Thyroid gland (tissue), 4 donors: Measurements from ENCODE around the gene NR2C2AP. TPM values are rescaled to one million over a fixed set of nuclear protein-coding genes. Genes with fewer than 3 reads are reported as not detected.
"Not testable (repeated sequence)": the region's sequence is repeated elsewhere in the genome, so short reads cannot be mapped to it uniquely, and the experiment has no call there.

Experiments used
- DNase-seq, 2 donors: peaks; one replicate each; pipeline ENCODE4 v3.0.0-alpha.2; 2019
- H3K27ac ChIP-seq, 3 donors: fragments of 200-600 bp; sonication (generic); 1 replicate in 2 of 3; 2 replicates in 1 of 3; pipeline ENCODE4 v1.5.1; 2016 to 2019; ENCODE audit warnings: mild to moderate bottlenecking in 1 of 3, moderate library complexity in 1 of 3
- H3K27me3 ChIP-seq: fragments of 200-600 bp; sonication (generic); one replicate; pipeline ENCODE4 v1.5.1; 2019
- H3K36me3 ChIP-seq, 2 donors: fragments of 200-600 bp; sonication (generic); one replicate each; pipeline ENCODE4 v1.5.1; 2016 to 2019
- H3K4me1 ChIP-seq, 2 donors: fragments of 200-600 bp; sonication (generic); one replicate each; pipeline ENCODE4 v1.5.1; 2017 to 2019
- H3K4me3 ChIP-seq, 3 donors: fragments of 200-600 bp; sonication (generic); replicated peaks in 1 of 3; 1 replicate in 2 of 3; 2 replicates in 1 of 3; pipeline ENCODE4 v1.5.1; 2016; ENCODE audit warnings: mild to moderate bottlenecking in 1 of 3
- H3K9me3 ChIP-seq: fragments of 200-600 bp; sonication (generic); one replicate; pipeline ENCODE4 v1.5.1; 2017
- POLR2A ChIP-seq, 2 donors: fragments of 450-650 bp; IDR thresholded peaks; one replicate each; pipeline ENCODE4 v1.6.1; 2017; ENCODE audit warnings: antibody characterized with exemption in 2 of 2, mild to moderate bottlenecking in 2 of 2, moderate library complexity in 1 of 2
- WGBS, 2 donors: methylation state at CpG; one replicate each; pipeline ENCODE4 v1.1.5; 2017; 5-methylcytosine and 5-hydroxymethylcytosine counted together
- intact Hi-C: fragments of 100-400 bp; cut with DNase I; formaldehyde crosslinking; loops from one replicate; pipeline ENCODE4 v1.15.1; 2023
- total RNA-seq, 4 donors: library from RNA; depleted of rRNA; stranded (reverse); fragments of >200 nt; gene quantifications; one replicate each; pipeline ENCODE4 v1.2.3, GENCODE V29; 2016
- TF ChIP-seq, protein P1 (sequence below), 6 experiments: fragments of 200-600 bp in 3 of 6; fragments of 450-650 bp in 3 of 6; sonication (generic) in 3 of 6; IDR thresholded peaks; one replicate each; pipeline ENCODE4 v1.5.1; 2016 to 2019; ENCODE audit warnings: antibody characterized with exemption in 6 of 6, mild to moderate bottlenecking in 2 of 6, inconsistent platforms in 1 of 6, moderate library complexity in 1 of 6

Gene NR2C2AP
- total RNA-seq, 4 donors from 2014 or later, result 6.6 to 16.8 (median 7.6) TPM

DNA sequence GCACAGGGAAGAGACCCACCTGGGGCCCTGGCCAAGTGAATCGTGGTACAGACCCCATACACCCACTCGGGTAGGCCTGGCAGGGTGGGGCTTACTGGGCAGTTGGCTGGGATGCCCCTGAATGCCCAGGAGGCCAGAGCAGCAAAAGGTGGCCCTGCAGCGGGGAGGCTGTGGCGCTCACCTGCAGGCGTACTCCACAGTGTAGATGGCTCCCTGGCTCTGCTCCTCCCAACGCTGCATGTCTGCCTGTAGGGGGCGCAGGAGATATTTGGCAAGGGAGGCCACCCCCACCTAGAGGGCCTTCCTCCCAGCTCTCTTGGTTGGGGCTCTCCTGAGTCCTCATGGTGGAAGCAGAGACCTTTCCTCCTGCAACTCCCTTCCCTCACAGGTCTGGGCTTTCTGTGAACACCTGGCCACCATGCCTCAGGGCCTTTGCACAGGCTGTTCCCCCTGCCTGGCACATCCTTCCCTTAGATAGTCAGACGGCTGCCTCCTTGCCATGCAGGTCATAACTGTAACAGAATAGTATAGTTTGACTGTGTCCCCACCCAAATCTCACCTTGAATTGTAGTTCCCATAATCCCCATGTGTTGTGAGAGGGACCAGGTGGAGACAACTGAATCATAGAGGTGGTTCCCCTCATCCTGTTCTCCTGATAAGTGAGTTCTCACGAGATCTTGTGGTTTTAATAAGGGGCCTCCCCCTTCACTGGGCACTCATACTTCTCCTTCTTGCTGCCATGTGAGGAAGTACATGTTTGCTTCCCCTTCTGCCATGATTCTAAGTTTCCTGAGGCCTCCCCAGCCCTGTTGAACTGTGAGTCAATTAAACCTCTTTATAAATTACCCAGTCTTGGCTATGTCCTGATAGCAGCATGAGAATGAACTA, 17.1 kb downstream of the NR2C2AP start:
- WGBS, 2 donors, result 55 to 79% methylated on average over 2 to 4 of the region's 9 CpGs
- DNase-seq, result peak; percentile 26 to 39
- peaks cover 11 to 12% of the 10 kb centered on the region in 2 donors for H3K36me3 ChIP-seq
- no peak overlapping the region for H3K27ac ChIP-seq
- H3K4me1 ChIP-seq, result peaks cover 12 to 23% of the 10 kb centered on the region in 2 donors
- H3K27me3 ChIP-seq, result no peaks in the 10 kb centered on the region
- TF ChIP-seq, protein P1, sequence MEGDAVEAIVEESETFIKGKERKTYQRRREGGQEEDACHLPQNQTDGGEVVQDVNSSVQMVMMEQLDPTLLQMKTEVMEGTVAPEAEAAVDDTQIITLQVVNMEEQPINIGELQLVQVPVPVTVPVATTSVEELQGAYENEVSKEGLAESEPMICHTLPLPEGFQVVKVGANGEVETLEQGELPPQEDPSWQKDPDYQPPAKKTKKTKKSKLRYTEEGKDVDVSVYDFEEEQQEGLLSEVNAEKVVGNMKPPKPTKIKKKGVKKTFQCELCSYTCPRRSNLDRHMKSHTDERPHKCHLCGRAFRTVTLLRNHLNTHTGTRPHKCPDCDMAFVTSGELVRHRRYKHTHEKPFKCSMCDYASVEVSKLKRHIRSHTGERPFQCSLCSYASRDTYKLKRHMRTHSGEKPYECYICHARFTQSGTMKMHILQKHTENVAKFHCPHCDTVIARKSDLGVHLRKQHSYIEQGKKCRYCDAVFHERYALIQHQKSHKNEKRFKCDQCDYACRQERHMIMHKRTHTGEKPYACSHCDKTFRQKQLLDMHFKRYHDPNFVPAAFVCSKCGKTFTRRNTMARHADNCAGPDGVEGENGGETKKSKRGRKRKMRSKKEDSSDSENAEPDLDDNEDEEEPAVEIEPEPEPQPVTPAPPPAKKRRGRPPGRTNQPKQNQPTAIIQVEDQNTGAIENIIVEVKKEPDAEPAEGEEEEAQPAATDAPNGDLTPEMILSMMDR (IDR thresholded peaks at IDR 0.05), result peak; percentile 15 to 58 (median 40)
- TF ChIP-seq POLR2A (IDR thresholded peaks at IDR 0.05), result no peak
- no peaks in the 10 kb centered on the region for H3K9me3 ChIP-seq
- no peak overlapping the region for H3K4me3 ChIP-seq
- intact Hi-C loops, result no loop called here

DNA sequence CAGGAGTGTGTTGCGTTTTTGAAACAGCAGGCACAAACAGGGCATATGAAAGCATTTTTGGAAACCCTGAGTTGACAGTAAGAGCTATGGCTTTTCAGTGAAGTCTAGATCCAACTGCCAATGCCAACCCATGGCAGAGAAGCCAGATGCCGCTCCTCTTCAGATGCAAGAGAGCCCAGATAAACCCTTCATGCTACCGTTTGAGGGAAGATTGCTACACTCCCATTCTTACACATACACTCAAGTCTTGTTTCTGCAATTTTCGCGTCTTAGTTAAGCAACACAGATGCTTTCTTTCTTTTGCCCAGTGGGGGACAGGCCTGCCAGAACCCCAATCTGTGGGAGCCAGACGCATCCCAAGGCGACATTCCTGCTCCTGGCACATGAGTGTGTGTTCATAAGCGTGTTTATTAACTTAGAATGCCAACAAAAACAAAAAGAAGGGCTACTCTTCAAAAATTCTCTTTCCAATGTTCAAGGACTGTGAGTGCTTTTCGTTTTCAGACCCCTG, 21.7 kb downstream of the NR2C2AP start:
- H3K27ac ChIP-seq, result no peak overlapping the region
- 85 to 90% methylated on average over 9 of the region's 9 CpGs for WGBS, 2 donors

DNA sequence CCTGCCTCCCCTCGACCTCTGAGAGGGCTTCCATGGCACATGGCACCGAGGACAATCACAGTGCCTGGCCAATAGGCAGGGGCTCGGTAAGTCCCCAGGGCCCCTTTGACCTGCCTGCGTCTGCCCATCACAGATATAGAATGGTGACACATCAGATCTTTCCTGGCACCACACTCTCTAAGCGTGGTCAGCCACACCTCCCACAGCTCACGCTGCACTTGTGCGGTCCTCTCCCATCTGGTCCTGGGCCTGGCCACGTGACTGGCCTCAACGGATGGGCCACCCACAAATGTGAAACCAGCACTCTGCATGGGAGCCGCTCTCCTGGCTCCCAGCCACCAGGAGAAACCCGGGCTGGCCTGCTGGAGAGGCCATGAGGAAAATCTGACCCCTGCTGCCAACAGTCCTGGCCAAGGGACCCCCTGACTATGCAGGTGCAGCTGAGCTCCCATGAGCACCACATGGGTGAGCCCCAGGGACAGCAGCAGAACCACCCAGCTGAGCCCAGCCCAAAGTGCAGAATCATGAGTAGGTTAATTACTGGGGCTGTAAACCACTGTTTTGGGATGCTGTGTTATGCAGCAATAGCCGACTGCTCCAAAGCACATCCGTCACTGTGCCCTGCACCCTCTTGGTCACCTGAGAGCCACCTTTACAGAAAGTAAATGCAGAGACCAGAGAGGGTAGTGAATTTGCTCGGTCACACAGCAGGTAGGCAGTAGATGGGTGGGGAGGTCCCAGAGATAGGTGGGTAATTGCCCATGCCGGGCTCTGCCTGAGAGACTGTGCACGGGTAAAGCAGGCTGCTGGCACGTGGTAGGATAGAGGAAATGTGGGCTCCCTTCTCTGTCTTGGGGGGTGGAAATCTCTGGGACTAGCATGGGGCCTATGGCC, 23.4 kb downstream of the NR2C2AP start:
- Histone ChIP-seq H3K9me3 (no peaks in the 10 kb centered on the region), H3K27me3 (no peaks in the 10 kb centered on the region), H3K27ac (no peak overlapping the region), H3K36me3 (peaks cover 16 to 17% of the 10 kb centered on the region in 2 donors), H3K4me1 (no peaks in the 10 kb centered on the region), H3K4me3 (no peak overlapping the region)
- intact Hi-C loops, result no loop called here
- no peak for DNase-seq
- no peak for TF ChIP-seq POLR2A (IDR thresholded peaks at IDR 0.05)
- TF ChIP-seq, protein P1 (IDR thresholded peaks at IDR 0.05), result no peak
- 94 to 97% methylated on average over 13 to 17 of the region's 17 CpGs for WGBS, 2 donors

More for the DNA sequence above, 21.7 kb downstream of the NR2C2AP start:
- Histone ChIP-seq H3K27me3 (no peaks in the 10 kb centered on the region), H3K36me3 (peaks cover 17 to 19% of the 10 kb centered on the region in 2 donors), H3K9me3 (no peaks in the 10 kb centered on the region), H3K4me1 (no peaks in the 10 kb centered on the region), H3K4me3 (no peak overlapping the region)
- intact Hi-C loops, result no loop called here
- TF ChIP-seq, protein P1 (IDR thresholded peaks at IDR 0.05), result no peak
- no peak for TF ChIP-seq POLR2A (IDR thresholded peaks at IDR 0.05)
- no peak for DNase-seq

DNA sequence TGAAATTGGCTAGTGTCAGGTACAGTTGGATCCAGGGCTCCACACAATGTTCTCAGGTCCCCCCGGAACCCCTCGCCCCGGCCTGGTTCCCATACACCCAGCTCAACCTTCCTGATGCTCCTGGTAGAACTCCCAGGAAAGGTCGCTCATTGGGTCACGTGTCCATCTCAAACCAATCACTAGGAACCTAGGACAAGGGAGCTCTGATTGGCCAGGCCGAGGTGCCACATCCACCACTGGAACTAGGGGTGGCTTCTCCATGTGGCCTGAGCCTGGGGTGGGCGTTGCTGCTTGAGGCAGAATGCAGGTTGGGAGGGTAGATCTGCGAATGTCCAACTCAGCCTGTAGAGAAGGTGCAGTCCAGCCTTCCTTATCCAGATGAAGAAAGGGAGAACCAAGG, 26.3 kb downstream of the NR2C2AP start:
- Histone ChIP-seq H3K36me3 (peaks cover 8 to 13% of the 10 kb centered on the region in 2 donors), H3K9me3 (no peaks in the 10 kb centered on the region), H3K4me1 (no peaks in the 10 kb centered on the region), H3K27ac (no peak overlapping the region), H3K27me3 (no peaks in the 10 kb centered on the region), H3K4me3 (no peak overlapping the region)
- WGBS, 2 donors, result 93 to 94% methylated on average over 8 of the region's 8 CpGs
- intact Hi-C loops, result no loop called here
- TF ChIP-seq, protein P1 (IDR thresholded peaks at IDR 0.05), result no peak
- TF ChIP-seq POLR2A (IDR thresholded peaks at IDR 0.05), result no peak
- no peak for DNase-seq

DNA sequence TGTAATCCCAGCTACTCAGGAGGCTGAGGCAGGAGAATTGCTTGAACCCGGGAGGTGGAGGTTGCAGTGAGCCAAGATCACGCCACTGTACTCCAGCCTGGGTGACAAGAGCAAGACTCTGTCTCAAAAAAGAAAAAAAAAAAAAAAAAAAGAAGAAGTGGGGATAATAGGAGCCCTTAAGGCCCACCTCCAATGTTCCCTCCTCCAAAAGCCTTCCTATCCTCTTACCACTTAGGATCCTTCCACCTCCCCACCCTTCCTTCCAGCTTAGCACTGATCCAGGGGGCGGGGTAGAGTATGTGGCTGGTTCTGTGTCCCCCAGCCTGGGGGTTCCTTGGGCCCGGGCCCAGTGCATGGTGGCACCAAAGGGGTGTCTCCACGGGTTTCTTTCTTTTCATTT, 30.0 kb downstream of the NR2C2AP start:
- H3K27ac ChIP-seq, H3K27me3 ChIP-seq, H3K4me3 ChIP-seq, H3K4me1 ChIP-seq, DNase-seq, H3K36me3 ChIP-seq, intact Hi-C loops, H3K9me3 ChIP-seq: not testable (repeated sequence)
- WGBS, 2 donors, result 90% methylated on average over 5 of the region's 5 CpGs
